Stimulated activated CD8-positive, alpha-beta memory T cell treated with anti-CD3 and anti-CD28 coated beads, Interleukin-4, amount 100 ng/mL, for 4 hours (primary cell): Measurements from ENCODE around the gene PJA1.

ENCODE experiments used
- DNase-seq, 2 donors: peaks; one replicate each; pipeline ENCODE4 v3.0.0-alpha.2; 2020; ENCODE audit warnings: low read depth in 2 of 2, low spot score in 1 of 2

PJA1 gene

GRCh38 chrX:69143530-69143929 lies 21.7 kb downstream of the PJA1 start:
- no peak for DNase-seq

- no peak for DNase-seq
Measured at GRCh38 chrX:69142788-69143469, 22.3 kb downstream of the PJA1 start.

- DNase-seq, result no peak
Measured at GRCh38 chrX:69140837-69141236, 24.4 kb downstream of the PJA1 start.

- no peak for DNase-seq
Measured at GRCh38 chrX:69139516-69139915, 25.7 kb downstream of the PJA1 start.

GRCh38 chrX:69138512-69138911 lies 26.7 kb downstream of the PJA1 start:
- DNase-seq, result no peak

GRCh38 chrX:69138118-69138390 lies 27.2 kb downstream of the PJA1 start:
- DNase-seq, result no peak

GRCh38 chrX:69137371-69138117 lies 27.7 kb downstream of the PJA1 start:
- DNase-seq, result no peak

- no peak for DNase-seq
Measured at GRCh38 chrX:69136546-69137331, 28.5 kb downstream of the PJA1 start.

GRCh38 chrX:69133921-69134542 lies 31.2 kb downstream of the PJA1 start:
- no peak for DNase-seq

GRCh38 chrX:69131886-69132285 lies 33.4 kb downstream of the PJA1 start:
- DNase-seq, result no peak

- DNase-seq, result no peak
Measured at GRCh38 chrX:69130439-69130838, 34.8 kb downstream of the PJA1 start.

- no peak for DNase-seq
Measured at GRCh38 chrX:69128588-69128987, 36.7 kb downstream of the PJA1 start.

GRCh38 chrX:69127466-69127865 lies 37.8 kb downstream of the PJA1 start:
- DNase-seq, result no peak

- no peak for DNase-seq
Measured at GRCh38 chrX:69126642-69127041, 38.6 kb downstream of the PJA1 start.

GRCh38 chrX:69125094-69125493 lies 40.2 kb downstream of the PJA1 start:
- no peak for DNase-seq

GRCh38 chrX:69124108-69124507 lies 41.1 kb downstream of the PJA1 start:
- DNase-seq, result no peak

GRCh38 chrX:69123481-69123880 lies 41.8 kb downstream of the PJA1 start:
- DNase-seq, result no peak

- no peak for DNase-seq
Measured at GRCh38 chrX:69121321-69122000, 43.8 kb downstream of the PJA1 start.

GRCh38 chrX:69120476-69120875 lies 44.8 kb downstream of the PJA1 start:
- no peak for DNase-seq

- no peak for DNase-seq
Measured at GRCh38 chrX:69119122-69119521, 46.1 kb downstream of the PJA1 start.

- no peak for DNase-seq
Measured at GRCh38 chrX:69117876-69118526, 47.3 kb downstream of the PJA1 start.
